CD14-positive monocyte (primary cell): ENCODE measurements around the gene SEMA7A. TPM values are rescaled to one million over a fixed set of nuclear protein-coding genes. Genes with fewer than 3 reads are reported as not detected.
"Not testable (repeated sequence)": the region's sequence is repeated elsewhere in the genome, so short reads cannot be mapped to it uniquely, and the experiment has no call there.

Source experiments
- DNase-seq, 3 donors: peaks; one replicate each; pipeline ENCODE4 v3.0.0-alpha.2; 2011 to 2022
- H2AFZ ChIP-seq: 2 replicates; pipeline ENCODE4 v1.6.0; 2012; ENCODE audit warnings: mild to moderate bottlenecking, low read depth, low read length, inconsistent platforms; ENCODE audit not compliant: insufficient read depth, poor library complexity, severe bottlenecking
- H3K27ac ChIP-seq, 2 donors: 1 replicate in 1 of 2; 2 replicates in 1 of 2; pipeline ENCODE4 v1.5.1; 2012 to 2013; ENCODE audit warnings: low read length in 2 of 2, control low read depth in 1 of 2, inconsistent platforms in 1 of 2, low read depth in 1 of 2, mild to moderate bottlenecking in 1 of 2
- H3K27me3 ChIP-seq, 2 donors: one replicate each; pipeline versions ENCODE4 v1.6.0 to v1.6.1; 2011 to 2013; ENCODE audit warnings: low read length in 2 of 2; ENCODE audit not compliant: control insufficient read depth in 2 of 2, insufficient read depth in 2 of 2
- H3K36me3 ChIP-seq, 2 donors: replicated peaks in 1 of 2; 1 replicate in 1 of 2; 2 replicates in 1 of 2; pipeline versions ENCODE4 v1.5.1 to v1.6.1; 2012 to 2013; ENCODE audit warnings: low read length in 2 of 2, control low read depth in 1 of 2, inconsistent platforms in 1 of 2, mild to moderate bottlenecking in 1 of 2; ENCODE audit not compliant: insufficient read depth in 2 of 2, control insufficient read depth in 1 of 2
- H3K4me1 ChIP-seq, 2 donors: 1 replicate in 1 of 2; 2 replicates in 1 of 2; pipeline versions ENCODE4 v1.5.1 to v1.6.1; 2012 to 2013; ENCODE audit warnings: low read length in 2 of 2, control low read depth in 1 of 2, inconsistent platforms in 1 of 2, mild to moderate bottlenecking in 1 of 2, moderate library complexity in 1 of 2; ENCODE audit not compliant: insufficient read depth in 2 of 2, control insufficient read depth in 1 of 2
- H3K4me2 ChIP-seq: replicated peaks from 2 replicates; pipeline ENCODE3; 2012; ENCODE audit warnings: low read length, moderate library complexity, mild to moderate bottlenecking; ENCODE audit not compliant: poor library complexity, severe bottlenecking; ENCODE audit errors: extremely low read depth
- H3K4me3 ChIP-seq, 3 experiments: fragments of 200-600 bp in 1 of 3; sonication (generic) in 1 of 3; replicated peaks in 1 of 3; 1 replicate in 2 of 3; 2 replicates in 1 of 3; pipeline ENCODE4 v1.5.1; 2011 to 2013; ENCODE audit warnings: low read length in 3 of 3, mild to moderate bottlenecking in 3 of 3, control low read depth in 2 of 3, low read depth in 2 of 3, inconsistent platforms in 1 of 3, moderate library complexity in 1 of 3
- H3K79me2 ChIP-seq: 2 replicates; pipeline ENCODE4 v1.6.0; 2012; ENCODE audit warnings: mild to moderate bottlenecking, control low read depth, inconsistent platforms, low read length, moderate library complexity; ENCODE audit not compliant: insufficient read depth
- H3K9ac ChIP-seq: 2 replicates; pipeline ENCODE4 v1.6.0; 2017; ENCODE audit warnings: low read length, mild to moderate bottlenecking; ENCODE audit not compliant: insufficient read depth, poor library complexity, severe bottlenecking
- H3K9me3 ChIP-seq, 2 donors: replicated peaks in 1 of 2; 1 replicate in 1 of 2; 2 replicates in 1 of 2; pipeline versions ENCODE4 v1.5.1 to v1.6.1; 2012 to 2013; ENCODE audit warnings: low read length in 2 of 2, control low read depth in 1 of 2; ENCODE audit not compliant: control insufficient read depth in 1 of 2, insufficient read depth in 1 of 2
- H4K20me1 ChIP-seq: 2 replicates; pipeline ENCODE4 v1.6.0; 2012; ENCODE audit warnings: mild to moderate bottlenecking, low read length, control low read depth, moderate library complexity; ENCODE audit not compliant: insufficient read depth
- H3K27ac Mint-ChIP-seq, 7 donors: one replicate each; pipeline ENCODE4 v1.8.0; 2020; ENCODE audit warnings: mild to moderate bottlenecking in 7 of 7, mixed read lengths in 7 of 7, moderate library complexity in 6 of 7, inconsistent platforms in 2 of 7
- H3K27me3 Mint-ChIP-seq, 3 donors: one replicate each; pipeline ENCODE4 v1.8.0; 2021 to 2022; ENCODE audit warnings: low read depth in 3 of 3, mild to moderate bottlenecking in 3 of 3, mixed read lengths in 3 of 3, moderate library complexity in 3 of 3, inconsistent platforms in 1 of 3
- H3K36me3 Mint-ChIP-seq, 2 donors: one replicate each; pipeline ENCODE4 v1.8.0; 2020; ENCODE audit warnings: mixed read lengths in 2 of 2, inconsistent platforms in 1 of 2, mild to moderate bottlenecking in 1 of 2
- H3K4me1 Mint-ChIP-seq: one replicate; pipeline ENCODE4 v1.8.0; 2020; ENCODE audit warnings: mild to moderate bottlenecking, mixed read lengths
- H3K4me3 Mint-ChIP-seq, 2 donors: one replicate each; pipeline ENCODE4 v1.8.0; 2020; ENCODE audit warnings: mild to moderate bottlenecking in 2 of 2, mixed read lengths in 2 of 2, moderate library complexity in 1 of 2
- H3K9me3 Mint-ChIP-seq, 7 donors: one replicate each; pipeline ENCODE4 v1.8.0; 2020 to 2022; ENCODE audit warnings: mixed read lengths in 7 of 7, mild to moderate bottlenecking in 6 of 7, moderate library complexity in 6 of 7, inconsistent platforms in 2 of 7
- CTCF ChIP-seq: fragments of 200-600 bp; IDR thresholded peaks from one replicate; pipeline ENCODE4 v1.8.0; 2022; ENCODE audit warnings: antibody characterized with exemption, mild to moderate bottlenecking
- WGBS: methylation state at CpG from one replicate; pipeline ENCODE4 v1.1.5; 2013; ENCODE audit warnings: missing lambda C conversion rate; ENCODE audit not compliant: insufficient coverage; 5-methylcytosine and 5-hydroxymethylcytosine counted together
- intact Hi-C, 2 donors: fragments of 100-400 bp; cut with micrococcal nuclease; formaldehyde crosslinking; loops; one replicate each; pipeline versions ENCODE4 v1.15.0 to v1.15.1; 2023
- polyA plus RNA-seq, 3 donors: library from polyadenylated mRNA; depleted of rRNA in 1 of 3; unstranded in 2 of 3; stranded (reverse) in 1 of 3; fragments of 300-500 nt in 2 of 3; fragments of >200 nt in 1 of 3; fragmentation: Illumina TruSeq in 2 of 3; gene quantifications; 1 replicate in 2 of 3; 2 replicates in 1 of 3; pipeline ENCODE4 v1.2.3, GENCODE V29; 2012 to 2021

SEMA7A gene
- polyA plus RNA-seq, 3 donors = 0.04 to 4.8 (median 0.15) TPM

- Histone ChIP-seq H3K4me2 (peak overlapping the region; percentile 23), H3K79me2 (no peaks in the 10 kb centered on the region), H3K27me3 (no peaks in the 10 kb centered on the region), H4K20me1 (no peaks in the 10 kb centered on the region), H2AFZ (no peak overlapping the region), H3K4me3 (no peak overlapping the region), H3K9me3 (no peaks in the 10 kb centered on the region), H3K4me1 (peaks cover 16 to 26% of the 10 kb centered on the region in 2 donors), H3K9ac (no peak overlapping the region), H3K36me3 (no peaks in the 10 kb centered on the region), H3K27ac (peak overlapping the region in 1 of 2 donors; percentile 40)
- H3K27me3 Mint-ChIP-seq = peaks cover 6 to 27% (median 26%) of the 10 kb centered on the region in 3 donors
- H3K27ac Mint-ChIP-seq = peak overlapping the region; percentile 14 to 78 (median 63)
- peaks cover 25% of the 10 kb centered on the region for H3K4me1 Mint-ChIP-seq
- H3K9me3 Mint-ChIP-seq = peaks cover 0 to 7% (median 0%) of the 10 kb centered on the region in 7 donors
- 14% methylated on average over 8 of the region's 12 CpGs for WGBS
- no peaks in the 10 kb centered on the region for H3K36me3 Mint-ChIP-seq
- peak; percentile 52 to 83 (median 68) for DNase-seq
- TF ChIP-seq CTCF = no peak
- peak overlapping the region in 1 of 2 donors; percentile 39 for H3K4me3 Mint-ChIP-seq
- intact Hi-C loops = no loop called here
Measured at GRCh38 chr15:74390647-74391288, 43.0 kb downstream of the SEMA7A start.

GRCh38 chr15:74390049-74390646 is 43.6 kb downstream of the SEMA7A start:
- H3K79me2 ChIP-seq, H4K20me1 ChIP-seq, H3K36me3 Mint-ChIP-seq, H3K4me3 ChIP-seq, DNase-seq, intact Hi-C loops, H3K36me3 ChIP-seq, H3K9ac ChIP-seq, H2AFZ ChIP-seq, H3K9me3 ChIP-seq, H3K27me3 ChIP-seq, H3K9me3 Mint-ChIP-seq: not testable (repeated sequence)
- WGBS = 92% methylated on average over 2 of the region's 11 CpGs
- H3K27ac ChIP-seq = peak overlapping the region in 1 of 2 donors; percentile 40
- H3K4me2 ChIP-seq = peak overlapping the region; percentile 23
- H3K4me3 Mint-ChIP-seq = peak overlapping the region in 1 of 2 donors; percentile 39
- peaks cover 16 to 31% of the 10 kb centered on the region in 2 donors for H3K4me1 ChIP-seq
- H3K27me3 Mint-ChIP-seq = peaks cover 6 to 27% (median 23%) of the 10 kb centered on the region in 3 donors
- H3K27ac Mint-ChIP-seq = peak overlapping the region in 4 of 7 donors; percentile 41 to 78 (median 68)
- peaks cover 26% of the 10 kb centered on the region for H3K4me1 Mint-ChIP-seq
